ENCODE results near the gene OFD1. TPM values are rescaled to one million over a fixed set of nuclear protein-coding genes. Genes with fewer than 3 reads are reported as not detected.
"Not testable (repeated sequence)": the region's sequence is repeated elsewhere in the genome, so short reads cannot be mapped to it uniquely, and the experiment has no call there.

OFD1 gene
- total RNA-seq, 4 donors from 2014 or later: 12.7 to 26.1 (median 20.6) TPM

- Histone ChIP-seq H3K36me3 (peaks cover 0 to 57% (median 0%) of the 10 kb centered on the region in 3 donors), H3K4me1 (peaks cover 0 to 33% (median 7%) of the 10 kb centered on the region in 3 donors), H3K27ac (peak overlapping the region in 3 of 4 donors; percentile 0 to 44 (median 16)), H3K9me3 (no peaks in the 10 kb centered on the region), H3K27me3 (peaks cover 0 to 3% (median 0%) of the 10 kb centered on the region in 4 donors), H3K4me3 (no peak overlapping the region)
- intact Hi-C loops (cut with DNase I): no loop called here
- 38 to 74% methylated on average over 1 to 6 of the region's 7 CpGs for WGBS, 2 donors
- DNase-seq: no peak
- TF ChIP-seq CTCF (IDR thresholded peaks at IDR 0.05) (no peak), POLR2A (IDR thresholded peaks at IDR 0.05) (no peak)
Measured at GRCh38 chrX:13717700-13718472, 16.7 kb upstream of the OFD1 start.

DNA sequence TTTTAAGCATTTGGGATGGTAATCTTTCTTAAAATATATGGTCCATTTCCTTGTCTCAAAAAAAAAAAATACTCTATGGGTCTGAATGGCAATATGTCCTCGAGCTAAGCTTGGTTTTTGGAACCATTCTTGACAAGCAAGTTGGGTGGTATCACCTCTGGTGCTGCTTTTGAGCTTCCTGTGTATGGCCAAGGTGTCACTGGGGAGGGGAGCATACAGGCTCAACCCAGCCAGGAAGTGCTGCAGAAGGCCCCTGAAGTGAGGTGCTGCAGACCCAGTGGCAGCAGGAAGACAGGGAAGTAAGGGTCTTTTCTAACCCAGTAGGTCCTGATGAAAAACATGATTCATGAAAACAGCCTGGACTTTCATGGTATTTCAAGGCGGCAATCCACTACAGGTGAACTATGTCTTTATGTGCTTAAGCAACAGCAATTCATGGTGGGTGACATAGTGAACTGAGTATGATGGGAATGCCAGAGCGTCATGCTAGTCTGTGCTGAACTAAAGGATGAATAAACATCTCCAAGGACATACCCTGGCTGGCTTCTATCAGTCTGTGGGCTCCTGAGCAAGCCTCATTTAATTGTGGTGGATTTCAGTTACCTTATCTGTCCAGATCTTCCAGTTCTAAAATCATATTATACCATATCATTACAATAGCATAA, 15.2 kb upstream of the OFD1 start:
- WGBS, 2 donors: 83 to 90% methylated on average over 1 to 2 of the region's 3 CpGs
- H3K27ac ChIP-seq: peak overlapping the region in 2 of 4 donors; percentile 17 to 21

GRCh38 chrX:13721371-13721770, 13.2 kb upstream of the OFD1 start:
- intact Hi-C loops (cut with DNase I): no loop called here
- H3K4me3 ChIP-seq: no peak overlapping the region
- DNase-seq: no peak
- peaks cover 0 to 32% (median 0%) of the 10 kb centered on the region in 3 donors for H3K36me3 ChIP-seq
- H3K27me3 ChIP-seq: peaks cover 0 to 3% (median 0%) of the 10 kb centered on the region in 4 donors
- H3K4me1 ChIP-seq: peaks cover 0 to 42% (median 7%) of the 10 kb centered on the region in 3 donors
- no peak for TF ChIP-seq CTCF (IDR thresholded peaks at IDR 0.05)
- no peak for TF ChIP-seq POLR2A (IDR thresholded peaks at IDR 0.05)
- 80 to 92% methylated on average over 1 to 4 of the region's 4 CpGs for WGBS, 2 donors
- no peaks in the 10 kb centered on the region for H3K9me3 ChIP-seq
- peak overlapping the region in 3 of 4 donors; percentile 67 to 72 (median 70) for H3K27ac ChIP-seq

More for the DNA sequence above, 15.2 kb upstream of the OFD1 start:
- intact Hi-C loops (cut with DNase I): no loop called here
- Histone ChIP-seq H3K27me3 (peaks cover 0 to 3% (median 0%) of the 10 kb centered on the region in 4 donors), H3K36me3 (peaks cover 0 to 48% (median 0%) of the 10 kb centered on the region in 3 donors), H3K4me3 (no peak overlapping the region), H3K9me3 (no peaks in the 10 kb centered on the region), H3K4me1 (peaks cover 0 to 34% (median 7%) of the 10 kb centered on the region in 3 donors)
- DNase-seq: no peak
- no peak for TF ChIP-seq POLR2A (IDR thresholded peaks at IDR 0.05)
- TF ChIP-seq CTCF (IDR thresholded peaks at IDR 0.05): no peak

- peak overlapping the region in 3 of 4 donors; percentile 67 to 72 (median 70) for H3K27ac ChIP-seq
Measured at GRCh38 chrX:13721819-13722519, 12.6 kb upstream of the OFD1 start.

DNA sequence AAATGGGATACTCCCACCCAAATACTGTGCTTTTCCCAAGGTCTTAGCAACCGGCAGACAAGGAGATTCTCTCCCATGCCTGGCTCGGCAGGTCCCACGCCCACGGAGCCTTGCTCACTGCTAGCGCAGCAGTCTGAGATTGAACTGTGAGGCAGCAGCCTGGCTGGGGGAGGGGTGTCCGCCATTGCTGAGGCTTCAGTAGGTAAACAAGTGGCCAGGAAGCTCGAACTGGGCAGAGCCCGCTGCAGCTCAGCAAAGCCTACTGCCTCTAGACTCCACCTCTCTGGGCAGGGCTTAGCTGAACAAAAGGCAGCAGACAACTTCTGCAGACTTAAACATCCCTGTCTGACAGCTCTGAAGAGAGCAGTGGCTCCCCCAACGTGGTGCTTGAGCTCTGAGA, 9.7 kb upstream of the OFD1 start:
- DNase-seq; H3K36me3 ChIP-seq; intact Hi-C loops (cut with DNase I); H3K4me3 ChIP-seq; H3K27ac ChIP-seq; H3K9me3 ChIP-seq; H3K27me3 ChIP-seq: not testable (repeated sequence)
- WGBS, 2 donors: 60% methylated on average over 1 of the region's 9 CpGs; no CpG with 5 or more reads in 1 of the 2 donors
- peaks cover 0 to 26% (median 7%) of the 10 kb centered on the region in 3 donors for H3K4me1 ChIP-seq

More at GRCh38 chrX:13721819-13722519, 12.6 kb upstream of the OFD1 start:
- DNase-seq: no peak
- Histone ChIP-seq H3K4me3 (no peak overlapping the region), H3K36me3 (peaks cover 0 to 30% (median 0%) of the 10 kb centered on the region in 3 donors), H3K9me3 (no peaks in the 10 kb centered on the region), H3K4me1 (peaks cover 0 to 42% (median 7%) of the 10 kb centered on the region in 3 donors), H3K27me3 (peaks cover 0 to 3% (median 0%) of the 10 kb centered on the region in 4 donors)
- TF ChIP-seq POLR2A (IDR thresholded peaks at IDR 0.05): no peak
- intact Hi-C loops (cut with DNase I): no loop called here
- WGBS, 2 donors: 42 to 68% methylated on average over 6 to 7 of the region's 7 CpGs

DNA sequence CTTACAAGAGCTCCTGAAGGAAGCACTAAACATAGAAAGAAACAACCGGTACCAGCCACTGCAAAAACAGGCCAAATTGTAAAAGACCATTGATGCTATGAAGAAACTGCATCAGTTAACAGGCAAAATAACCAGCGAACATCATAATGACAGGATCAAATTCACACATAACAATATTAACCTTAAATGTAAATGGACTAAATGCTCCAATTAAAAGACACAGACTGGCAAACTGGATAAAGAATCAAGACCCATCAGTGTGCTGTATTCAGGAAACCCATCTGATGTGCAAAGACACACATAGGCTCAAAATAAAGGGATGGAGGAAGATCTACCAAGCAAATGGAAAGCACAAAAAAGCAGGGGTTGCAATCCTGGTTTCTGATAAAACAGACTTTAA, 8.0 kb upstream of the OFD1 start:
- H3K27ac ChIP-seq; H3K36me3 ChIP-seq; H3K27me3 ChIP-seq; DNase-seq; H3K4me3 ChIP-seq; intact Hi-C loops (cut with DNase I); H3K9me3 ChIP-seq: not testable (repeated sequence)
- 84 to 92% methylated on average over 2 of the region's 2 CpGs for WGBS, 2 donors
- peaks cover 0 to 19% (median 7%) of the 10 kb centered on the region in 3 donors for H3K4me1 ChIP-seq

GRCh38 chrX:13730523-13730922, 4.0 kb upstream of the OFD1 start:
- H3K27ac ChIP-seq; intact Hi-C loops (cut with DNase I): not testable (repeated sequence)

More at GRCh38 chrX:13730523-13730922, 4.0 kb upstream of the OFD1 start:
- not testable (repeated sequence) for H3K4me3 ChIP-seq, H3K9me3 ChIP-seq, H3K27me3 ChIP-seq, DNase-seq, H3K36me3 ChIP-seq
- WGBS, 2 donors: 77 to 100% methylated on average over 1 of the region's 1 CpG
- peaks cover 0 to 14% (median 3%) of the 10 kb centered on the region in 3 donors for H3K4me1 ChIP-seq

Measured in esophagus squamous epithelium (tissue), 5 donors.